ENCODE measurements around the gene IRF7.

Gene IRF7

GRCh38 chr11:617912-618682 lies 2.3 kb upstream of the IRF7 start:
- no peaks in the 10 kb centered on the region for H3K27me3 Mint-ChIP-seq
- peaks cover 38% of the 10 kb centered on the region for H3K4me1 Mint-ChIP-seq
- H3K27ac Mint-ChIP-seq, result peak overlapping the region in 1 of 2 donors; percentile 93
- ATAC-seq, result no peak
- H3K4me3 Mint-ChIP-seq, result no peak overlapping the region
- no peaks in the 10 kb centered on the region for H3K9me3 Mint-ChIP-seq
- DNase-seq, result no peak

GRCh38 chr11:617199-617911 lies 1.6 kb upstream of the IRF7 start:
- ATAC-seq, result no peak
- Mint-ChIP-seq H3K27me3 (no peaks in the 10 kb centered on the region), H3K4me3 (no peak overlapping the region), H3K9me3 (no peaks in the 10 kb centered on the region), H3K4me1 (peaks cover 42% of the 10 kb centered on the region), H3K27ac (no peak overlapping the region)
- DNase-seq, result no peak

GRCh38 chr11:616320-617198 lies 809 bp upstream of the IRF7 start:
- H3K4me1 Mint-ChIP-seq, result peaks cover 42% of the 10 kb centered on the region
- no peak for DNase-seq

GRCh38 chr11:614623-615503 lies 887 bp downstream of the IRF7 start:
- DNase-seq, result no peak
- H3K27me3 Mint-ChIP-seq, result no peaks in the 10 kb centered on the region
- peak; percentile 3 for ATAC-seq
- H3K4me3 Mint-ChIP-seq, result peak overlapping the region; percentile 80 to 86
- H3K27ac Mint-ChIP-seq, result peak overlapping the region; percentile 82 to 88
- H3K9me3 Mint-ChIP-seq, result no peaks in the 10 kb centered on the region
- peaks cover 47% of the 10 kb centered on the region for H3K4me1 Mint-ChIP-seq

More at GRCh38 chr11:616320-617198, 809 bp upstream of the IRF7 start:
- no peaks in the 10 kb centered on the region for H3K27me3 Mint-ChIP-seq
- H3K4me3 Mint-ChIP-seq, result peak overlapping the region; percentile 80 to 86
- no peak for ATAC-seq
- H3K27ac Mint-ChIP-seq, result peak overlapping the region in 1 of 2 donors; percentile 90
- no peaks in the 10 kb centered on the region for H3K9me3 Mint-ChIP-seq

- H3K4me3 Mint-ChIP-seq, result peak overlapping the region; percentile 80 to 86
- ATAC-seq (no peak), DNase-seq (no peak)
- H3K27me3 Mint-ChIP-seq, result no peaks in the 10 kb centered on the region
- H3K27ac Mint-ChIP-seq, result peak overlapping the region; percentile 65 to 89
- H3K4me1 Mint-ChIP-seq, result peaks cover 47% of the 10 kb centered on the region
- H3K9me3 Mint-ChIP-seq, result no peaks in the 10 kb centered on the region
These were observed 1.6 kb downstream of the IRF7 start for GRCh38 chr11:614021-614622.

- DNase-seq (peak; percentile 68 to 71), ATAC-seq (peak; percentile 24)
- Mint-ChIP-seq H3K27ac (peak overlapping the region; percentile 65 to 89), H3K27me3 (no peaks in the 10 kb centered on the region), H3K4me1 (peaks cover 48% of the 10 kb centered on the region), H3K9me3 (no peaks in the 10 kb centered on the region), H3K4me3 (peak overlapping the region; percentile 56 to 86)
These were observed 2.3 kb downstream of the IRF7 start for GRCh38 chr11:613369-613968.

GRCh38 chr11:612961-613300 lies 2.8 kb downstream of the IRF7 start:
- Mint-ChIP-seq H3K4me3 (no peak overlapping the region), H3K27ac (no peak overlapping the region), H3K27me3 (no peaks in the 10 kb centered on the region), H3K9me3 (no peaks in the 10 kb centered on the region), H3K4me1 (peaks cover 51% of the 10 kb centered on the region)
- no peak for ATAC-seq
- no peak for DNase-seq

- Mint-ChIP-seq H3K4me1 (peaks cover 51% of the 10 kb centered on the region), H3K27me3 (no peaks in the 10 kb centered on the region), H3K9me3 (no peaks in the 10 kb centered on the region), H3K4me3 (no peak overlapping the region), H3K27ac (no peak overlapping the region)
- ATAC-seq, result no peak
- DNase-seq, result no peak
These were observed 3.4 kb downstream of the IRF7 start for GRCh38 chr11:612201-612960.

- no peak overlapping the region for H3K4me3 Mint-ChIP-seq
- DNase-seq (no peak), ATAC-seq (no peak)
- no peak overlapping the region for H3K27ac Mint-ChIP-seq
- H3K9me3 Mint-ChIP-seq, result no peaks in the 10 kb centered on the region
- peaks cover 50% of the 10 kb centered on the region for H3K4me1 Mint-ChIP-seq
- H3K27me3 Mint-ChIP-seq, result no peaks in the 10 kb centered on the region
These were observed 4.5 kb downstream of the IRF7 start for GRCh38 chr11:611001-611996.

- no peaks in the 10 kb centered on the region for H3K9me3 Mint-ChIP-seq
- peak overlapping the region; percentile 25 to 85 for H3K27ac Mint-ChIP-seq
- H3K4me1 Mint-ChIP-seq, result peaks cover 41% of the 10 kb centered on the region
- no peak for ATAC-seq
- no peak overlapping the region for H3K4me3 Mint-ChIP-seq
- no peak for DNase-seq
- no peaks in the 10 kb centered on the region for H3K27me3 Mint-ChIP-seq
These were observed 5.5 kb downstream of the IRF7 start for GRCh38 chr11:610146-610801.

- Mint-ChIP-seq H3K4me1 (peaks cover 32% of the 10 kb centered on the region), H3K9me3 (no peaks in the 10 kb centered on the region), H3K4me3 (no peak overlapping the region), H3K27ac (peak overlapping the region in 1 of 2 donors; percentile 78), H3K27me3 (no peaks in the 10 kb centered on the region)
- DNase-seq (no peak), ATAC-seq (no peak)
These were observed 6.4 kb downstream of the IRF7 start for GRCh38 chr11:609341-609811.

- Mint-ChIP-seq H3K27ac (no peak overlapping the region), H3K9me3 (no peaks in the 10 kb centered on the region), H3K27me3 (no peaks in the 10 kb centered on the region), H3K4me3 (no peak overlapping the region), H3K4me1 (peaks cover 27% of the 10 kb centered on the region)
- DNase-seq (no peak), ATAC-seq (no peak)
These were observed 6.9 kb downstream of the IRF7 start for GRCh38 chr11:608791-609251.

Data from stimulated activated naive CD8-positive, alpha-beta T cell treated with anti-CD3 and anti-CD28 coated beads, Interleukin-15, amount 100 ng/mL, for 72 hours (primary cell).